ENCODE data around the gene RNASEH2C. TPM values are rescaled to one million over a fixed set of nuclear protein-coding genes. Genes with fewer than 3 reads are reported as not detected.
"Not testable (repeated sequence)": the region's sequence is repeated elsewhere in the genome, so short reads cannot be mapped to it uniquely, and the experiment has no call there.

RNASEH2C gene
- total RNA-seq, 1 donor from 2014 or later = 105 TPM

DNA sequence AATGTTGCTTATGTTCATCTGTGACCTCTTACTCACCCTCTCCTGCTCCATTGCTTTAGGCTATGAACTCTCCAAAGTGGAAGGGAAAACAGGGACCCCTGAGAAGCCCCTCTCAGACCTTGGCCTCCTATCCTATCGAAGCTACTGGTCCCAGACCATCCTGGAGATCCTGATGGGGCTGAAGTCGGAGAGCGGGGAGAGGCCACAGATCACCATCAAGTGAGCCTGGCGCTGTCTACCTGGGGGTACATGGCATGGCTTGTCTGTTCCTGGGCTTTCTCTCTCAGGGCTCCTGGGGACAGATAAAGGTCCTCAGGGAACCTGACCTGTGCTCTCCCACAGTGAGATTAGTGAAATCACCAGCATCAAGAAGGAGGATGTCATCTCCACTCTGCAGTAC, 2.1 kb downstream of the RNASEH2C start:
- intact Hi-C loops (cut with micrococcal nuclease) = loop anchor here (10.0 kb wide), 1 partner anchor 566 kb away; the partner anchor contains the start of gene YIF1A

DNA sequence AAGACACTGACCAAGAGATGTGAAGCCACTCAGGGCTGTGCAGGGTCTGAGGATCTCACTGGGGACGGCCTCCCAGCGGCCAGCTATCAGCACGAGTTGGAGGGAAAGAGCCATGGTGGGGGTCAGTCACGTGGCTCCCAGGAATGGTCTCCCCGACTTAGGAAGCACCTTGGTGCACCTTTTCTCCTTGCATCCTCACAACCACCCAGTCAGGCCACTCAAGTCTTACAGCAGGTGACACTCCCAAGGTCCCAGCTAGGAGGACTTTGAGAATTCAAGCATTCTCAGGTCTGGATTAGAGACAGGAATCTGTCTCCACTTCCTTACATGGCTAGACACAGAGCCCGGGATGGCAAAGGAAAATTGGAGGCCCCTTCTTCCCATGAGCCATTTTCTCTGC, 2.7 kb downstream of the RNASEH2C start:
- intact Hi-C loops (cut with micrococcal nuclease) = loop anchor here (10.0 kb wide), 1 partner anchor 567 kb away; the partner anchor contains the start of gene YIF1A

DNA sequence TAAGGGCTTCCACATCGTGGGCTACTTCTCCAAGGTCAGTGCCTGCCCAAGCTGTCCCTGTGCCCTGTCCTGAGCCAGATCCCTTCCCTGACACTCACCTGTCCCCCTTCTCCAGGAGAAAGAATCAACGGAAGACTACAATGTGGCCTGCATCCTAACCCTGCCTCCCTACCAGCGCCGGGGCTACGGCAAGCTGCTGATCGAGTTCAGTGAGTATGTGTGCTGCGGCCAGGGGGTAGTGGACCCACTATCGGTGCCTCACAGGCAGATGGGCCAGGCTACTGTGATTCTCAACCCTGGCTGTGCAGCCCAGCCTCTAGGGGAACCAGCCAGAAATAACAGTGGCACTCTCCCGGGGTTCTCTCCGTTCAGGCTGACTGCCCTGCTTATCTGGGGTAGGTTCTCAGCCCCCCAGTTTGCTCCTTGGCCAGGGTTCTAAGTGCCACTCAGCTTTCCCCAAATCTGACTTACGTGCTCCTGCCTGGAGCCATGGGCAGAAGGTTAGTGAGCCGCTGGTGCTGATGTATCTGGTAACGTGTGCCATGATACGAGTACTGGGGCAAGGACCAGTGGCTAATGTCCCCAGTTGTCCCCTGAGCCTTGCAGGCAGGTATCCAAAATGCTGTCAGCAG, 3.7 kb downstream of the RNASEH2C start:
- intact Hi-C loops (cut with micrococcal nuclease) = loop anchor here (10.0 kb wide), 1 partner anchor 568 kb away; the partner anchor contains the start of gene YIF1A

DNA sequence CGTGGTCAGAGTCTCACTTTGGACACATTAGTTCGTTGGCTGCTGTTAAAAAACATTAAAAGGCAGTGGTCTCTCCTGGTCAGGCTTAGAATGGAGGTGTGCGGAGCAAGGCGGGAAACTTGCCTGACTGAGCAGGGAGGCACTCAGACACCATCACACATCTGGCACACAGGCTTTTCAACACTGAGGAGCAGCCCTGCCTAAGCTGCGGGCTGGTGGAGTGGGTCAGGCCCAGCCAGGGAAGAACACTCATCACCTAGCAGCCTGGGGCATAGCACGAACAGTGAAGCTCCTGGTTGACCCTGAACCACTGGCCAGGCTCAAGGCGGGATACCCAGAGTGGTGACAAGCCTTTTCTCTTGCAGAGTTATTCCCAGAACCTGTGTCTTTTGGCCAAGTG, 4.3 kb downstream of the RNASEH2C start:
- intact Hi-C loops (cut with micrococcal nuclease) = loop anchor here (10.0 kb wide), 1 partner anchor 568 kb away; the partner anchor contains the start of gene YIF1A

DNA sequence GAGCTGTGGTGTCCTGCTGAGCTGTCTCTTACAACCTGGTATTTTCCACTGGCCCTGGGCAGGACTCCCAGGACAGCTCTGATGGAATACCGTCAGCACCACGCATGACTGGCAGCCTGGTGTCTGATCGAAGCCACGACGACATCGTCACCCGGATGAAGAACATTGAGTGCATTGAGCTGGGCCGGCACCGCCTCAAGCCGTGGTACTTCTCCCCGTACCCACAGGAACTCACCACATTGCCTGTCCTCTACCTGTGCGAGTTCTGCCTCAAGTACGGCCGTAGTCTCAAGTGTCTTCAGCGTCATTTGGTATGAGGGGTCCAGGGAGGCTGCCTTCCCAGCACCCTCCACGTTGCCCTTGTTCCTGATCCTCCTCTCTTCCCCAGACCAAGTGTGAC, 6.2 kb downstream of the RNASEH2C start:
- intact Hi-C loops (cut with micrococcal nuclease) = loop anchor here (5.0 to 10.0 kb wide), 5 partner anchors 52 to 570 kb away; partner anchors contain the start of genes AP5B1, FAM89B, FIBP and RELA

DNA sequence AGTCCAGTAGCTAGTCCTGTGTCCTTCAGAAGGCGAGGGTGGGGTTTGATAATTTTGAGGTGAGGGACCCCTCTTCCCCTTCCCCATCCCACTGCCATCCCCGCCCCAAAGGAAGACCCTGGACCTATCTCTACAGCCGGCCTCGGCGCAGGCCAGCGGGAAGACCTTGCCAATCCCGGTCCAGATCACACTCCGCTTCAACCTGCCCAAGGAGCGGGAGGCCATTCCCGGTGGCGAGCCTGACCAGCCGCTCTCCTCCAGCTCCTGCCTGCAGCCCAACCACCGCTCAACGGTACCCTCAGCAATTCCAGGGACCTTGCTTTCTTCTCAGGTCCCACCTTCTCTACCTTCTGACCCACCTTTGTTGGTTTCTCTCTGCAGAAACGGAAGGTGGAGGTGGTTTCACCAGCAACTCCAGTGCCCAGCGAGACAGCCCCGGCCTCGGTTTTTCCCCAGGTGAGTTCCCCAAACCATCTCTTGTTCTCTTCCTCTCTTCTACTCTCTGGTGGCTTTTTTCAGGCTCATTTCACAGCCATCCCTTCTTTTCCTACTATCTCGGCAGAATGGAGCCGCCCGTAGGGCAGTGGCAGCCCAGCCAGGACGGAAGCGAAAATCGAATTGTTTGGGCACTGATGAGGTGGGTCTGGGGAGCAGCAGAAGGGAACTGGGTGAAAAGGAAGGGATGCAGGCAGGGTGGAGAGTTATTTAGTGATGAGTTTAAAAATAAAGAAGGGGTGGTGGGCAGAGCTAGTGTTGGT, 7.2 kb downstream of the RNASEH2C start:
- intact Hi-C loops (cut with micrococcal nuclease) = loop anchor here (2.0 to 10.0 kb wide), 6 partner anchors 51 to 571 kb away; partner anchors contain the start of genes AP5B1, FAM89B, FIBP and RELA

DNA sequence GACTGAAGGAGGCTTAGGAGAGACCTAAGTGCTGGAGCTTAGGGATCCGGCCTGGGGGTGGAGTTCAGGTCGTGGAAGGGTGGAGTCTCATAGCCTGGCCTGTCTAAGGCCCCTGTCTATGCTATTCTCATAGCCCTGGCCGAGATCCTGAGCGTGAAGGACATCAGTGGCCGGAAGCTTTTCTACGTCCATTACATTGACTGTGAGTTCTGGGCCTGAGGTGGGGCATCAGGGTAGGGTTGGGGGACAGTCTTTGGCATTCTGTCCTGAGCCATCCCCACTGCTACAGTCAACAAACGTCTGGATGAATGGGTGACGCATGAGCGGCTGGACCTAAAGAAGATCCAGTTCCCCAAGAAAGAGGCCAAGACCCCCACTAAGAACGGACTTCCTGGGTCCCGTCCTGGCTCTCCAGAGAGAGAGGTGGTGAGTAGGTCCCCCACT, 7.9 kb downstream of the RNASEH2C start:
- intact Hi-C loops (cut with micrococcal nuclease) = loop anchor here (1.0 to 10.0 kb wide), 11 partner anchors 8 to 572 kb away; partner anchors contain the start of genes AP5B1, BANF1, CFL1 and EIF1AD

DNA sequence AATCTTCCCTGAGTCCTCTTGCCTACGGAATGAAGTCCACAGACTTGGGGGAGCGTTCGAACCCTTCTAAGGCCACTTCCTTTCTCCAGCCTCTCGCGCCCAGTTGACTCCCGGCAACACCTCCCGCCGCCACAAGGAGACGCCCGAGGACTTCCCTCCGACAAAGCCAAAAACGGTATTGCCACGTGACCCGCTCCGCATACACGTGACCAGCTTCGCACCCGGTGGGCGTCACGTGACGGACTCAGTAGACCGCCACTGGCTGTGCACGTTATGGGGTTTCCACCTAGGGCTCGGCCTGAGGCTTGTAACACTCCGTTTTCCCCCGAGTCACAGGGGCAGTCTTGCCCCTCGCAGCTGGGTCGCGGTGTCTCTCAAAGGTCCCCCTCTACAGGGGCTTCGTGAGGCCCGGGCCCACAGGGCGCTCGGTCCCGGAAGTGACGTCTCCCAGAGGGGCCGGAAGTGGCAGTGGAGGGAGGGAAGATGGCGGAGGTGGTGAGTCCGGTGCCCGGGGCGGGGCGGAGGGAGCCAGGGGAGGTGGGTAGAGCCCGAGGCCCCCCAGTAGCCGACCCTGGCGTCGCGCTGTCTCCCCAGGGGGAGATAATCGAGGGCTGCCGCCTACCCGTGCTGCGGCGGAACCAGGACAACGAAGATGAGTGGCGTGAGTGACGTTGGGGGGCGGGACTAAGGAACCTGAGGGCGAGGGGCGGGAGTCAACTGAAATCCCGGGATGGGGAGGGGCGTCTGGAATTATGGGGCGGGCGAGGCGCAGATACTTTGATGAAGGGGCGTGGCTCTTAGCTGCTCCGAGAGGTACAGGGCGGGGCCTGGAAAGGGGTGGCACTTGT, 8.6 kb downstream of the RNASEH2C start, which contains the start of gene KAT5:
Gene KAT5, plus strand, starts transcription at position 468 of the 848 bp plus-strand sequence. Its CDS starts 16 bp downstream, at position 484.
- intact Hi-C loops (cut with micrococcal nuclease) = loop anchor here (1.0 to 10.0 kb wide), 11 partner anchors 8 to 573 kb away; partner anchors contain the start of genes AP5B1, BANF1, CFL1 and EIF1AD

DNA sequence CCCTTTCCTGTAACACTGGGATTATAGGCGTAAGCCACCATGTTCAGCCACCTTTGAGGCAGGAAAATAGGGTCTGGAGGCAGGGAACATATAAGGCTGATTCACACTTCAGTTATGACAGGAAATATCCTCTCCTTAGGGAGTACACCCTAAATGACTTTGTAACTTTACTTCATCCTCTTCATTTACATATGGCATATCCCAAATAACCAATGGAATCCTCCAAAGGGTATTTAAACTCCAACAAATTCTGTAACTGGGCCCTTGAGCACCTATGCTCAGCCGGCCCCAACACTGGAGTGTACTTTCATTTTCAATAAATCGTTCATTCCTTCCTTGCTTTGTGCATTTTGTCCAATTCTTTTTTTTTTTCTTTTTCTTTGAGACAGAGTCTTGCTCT, 10.2 kb downstream of the RNASEH2C start:
- intact Hi-C loops (cut with micrococcal nuclease) = loop anchor here (5.0 to 10.0 kb wide), 5 partner anchors 48 to 574 kb away; partner anchors contain the start of genes AP5B1, FAM89B, FIBP and RELA

DNA sequence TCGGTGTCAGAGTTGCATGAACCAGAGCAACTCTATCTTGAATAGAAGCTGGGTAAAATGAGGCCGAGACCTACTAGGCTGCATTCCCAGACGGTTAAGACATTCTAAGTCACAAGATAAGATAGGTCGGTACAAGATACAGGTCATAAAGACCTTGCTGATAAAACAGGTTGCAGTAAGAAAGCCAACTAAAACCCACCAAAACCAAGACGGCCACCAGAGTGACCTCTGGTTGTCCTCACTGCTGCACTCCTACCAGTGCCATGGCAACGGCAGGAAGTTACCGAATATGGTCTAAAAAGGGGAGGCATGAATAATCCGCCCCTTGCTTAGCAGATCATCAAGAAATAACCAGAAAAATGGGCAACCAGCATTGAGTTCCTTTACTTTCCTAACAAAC, 10.9 kb downstream of the RNASEH2C start:
- intact Hi-C loops (cut with micrococcal nuclease) = loop anchor here (5.0 to 10.0 kb wide), 5 partner anchors 47 to 575 kb away; partner anchors contain the start of genes AP5B1, FAM89B, FIBP and RELA

DNA sequence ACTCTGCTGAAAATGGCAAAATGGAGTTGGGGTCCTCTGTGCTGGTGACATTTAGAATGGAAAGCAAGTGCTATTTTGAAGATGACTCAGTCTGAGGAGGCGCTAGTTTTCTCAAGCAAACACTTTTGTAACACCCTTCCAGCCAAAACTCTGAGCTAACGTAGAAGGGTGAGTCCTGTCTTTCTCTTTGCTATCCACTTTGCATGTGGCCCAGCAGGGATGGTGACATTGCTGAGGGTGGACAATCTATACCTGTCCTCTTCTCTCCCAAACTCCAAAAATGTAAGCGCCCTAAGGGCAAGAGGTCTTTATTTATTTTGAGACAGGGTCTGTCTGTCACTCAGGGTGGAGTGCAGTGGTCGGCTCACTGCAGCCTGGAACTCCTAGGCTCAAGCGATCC, 12.1 kb downstream of the RNASEH2C start:
- intact Hi-C loops (cut with micrococcal nuclease) = no loop called here

DNA sequence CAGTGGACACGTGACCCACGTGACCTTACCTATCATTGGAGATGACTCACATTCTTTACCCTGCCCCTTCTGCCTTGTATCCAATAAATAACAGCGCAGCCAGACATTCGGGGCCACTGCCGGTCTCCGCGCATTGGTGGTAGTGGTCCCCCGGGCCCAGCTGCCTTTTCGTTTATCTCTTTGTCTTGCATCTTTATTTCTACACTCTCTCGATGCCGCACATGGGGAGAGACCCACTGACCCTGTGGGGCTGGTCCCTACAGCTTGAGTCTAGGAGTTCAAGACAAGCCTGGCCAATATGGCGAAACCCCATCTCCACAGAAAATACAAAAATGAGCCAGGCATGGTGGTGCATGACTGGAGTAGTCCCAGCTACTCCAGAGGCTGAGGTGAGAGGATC, 13.6 kb downstream of the RNASEH2C start:
- intact Hi-C loops (cut with micrococcal nuclease) = not testable (repeated sequence)

DNA sequence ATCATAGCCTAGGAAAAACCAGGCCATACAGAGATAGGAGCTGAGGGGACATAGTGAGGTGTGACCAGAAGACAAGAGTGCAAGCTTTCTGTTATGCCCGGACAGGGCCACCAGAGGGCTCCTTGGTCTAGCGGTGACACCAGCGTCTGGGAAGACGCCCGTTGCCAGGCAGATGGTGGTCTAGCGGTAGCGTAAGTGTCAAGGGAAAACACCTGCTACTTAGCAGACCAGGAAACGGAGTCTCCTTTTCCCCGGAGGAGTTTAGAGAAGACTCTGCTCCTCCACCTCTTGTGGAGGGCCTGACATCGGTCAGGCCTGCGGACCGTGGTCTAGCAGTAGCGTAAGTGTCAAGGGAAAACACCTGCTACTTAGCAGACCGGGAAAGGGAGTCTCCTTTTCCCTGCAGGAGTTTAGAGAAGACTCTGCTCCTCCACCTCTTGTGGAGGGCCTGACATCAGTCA, 14.3 kb downstream of the RNASEH2C start:
- intact Hi-C loops (cut with micrococcal nuclease) = not testable (repeated sequence)

DNA sequence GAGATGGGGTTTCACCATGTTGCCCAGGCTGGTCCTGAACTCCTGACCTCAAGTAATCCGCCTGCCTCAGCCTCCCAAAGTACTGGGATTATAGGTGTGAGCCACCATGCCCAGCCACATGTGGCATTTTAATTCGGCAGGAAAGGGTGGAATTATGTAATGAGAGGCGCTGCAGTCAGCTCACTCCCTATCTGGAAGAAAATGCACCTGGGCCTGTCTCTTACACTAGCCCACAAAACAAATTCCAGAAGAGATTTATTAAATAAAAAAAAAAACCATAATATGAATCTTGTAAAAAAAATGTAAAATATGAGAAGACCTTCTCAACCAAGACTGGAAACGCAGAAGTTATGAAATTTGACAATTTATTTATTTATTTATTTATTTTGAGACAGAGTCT, 16.8 kb downstream of the RNASEH2C start:
- intact Hi-C loops (cut with micrococcal nuclease) = no loop called here

DNA sequence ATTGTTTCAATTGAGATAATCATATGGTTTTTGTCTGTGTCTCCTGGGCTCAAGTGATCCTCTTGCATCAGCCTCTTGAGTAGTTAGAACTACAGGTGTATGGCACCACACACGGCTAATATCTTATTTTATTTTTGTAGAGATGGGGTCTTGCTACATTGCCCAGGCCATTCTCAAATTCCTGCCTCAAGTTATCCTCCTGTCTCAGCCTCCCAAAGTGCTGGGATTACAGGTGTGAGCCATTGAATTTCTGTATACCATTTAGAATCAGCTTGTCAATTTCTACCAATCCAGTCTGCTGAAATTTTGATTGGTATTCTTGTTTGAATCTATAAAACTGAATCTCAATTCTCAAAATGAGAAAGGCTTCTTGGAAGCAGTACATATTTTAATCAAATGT, 18.9 kb downstream of the RNASEH2C start:
- intact Hi-C loops (cut with micrococcal nuclease) = no loop called here

DNA sequence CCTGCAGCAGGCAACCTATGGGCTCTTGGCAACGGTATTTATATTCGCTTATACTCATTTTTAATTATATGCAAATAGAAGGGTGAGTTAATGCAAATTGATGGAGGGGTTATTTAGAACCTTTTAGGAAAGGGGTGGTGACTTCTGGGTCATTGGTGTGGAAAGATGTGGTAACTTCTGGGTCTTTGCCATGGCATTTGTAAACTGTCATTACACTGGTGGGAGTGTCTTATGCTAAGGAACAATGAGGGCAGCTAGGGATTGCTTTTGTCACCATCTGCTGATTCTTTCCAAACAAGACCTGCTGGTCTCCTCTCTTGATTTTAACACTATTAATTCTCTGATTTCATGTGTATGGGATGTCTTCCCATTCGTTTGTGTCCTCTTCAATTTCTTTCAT, 20.2 kb downstream of the RNASEH2C start:
- intact Hi-C loops (cut with micrococcal nuclease) = no loop called here

DNA sequence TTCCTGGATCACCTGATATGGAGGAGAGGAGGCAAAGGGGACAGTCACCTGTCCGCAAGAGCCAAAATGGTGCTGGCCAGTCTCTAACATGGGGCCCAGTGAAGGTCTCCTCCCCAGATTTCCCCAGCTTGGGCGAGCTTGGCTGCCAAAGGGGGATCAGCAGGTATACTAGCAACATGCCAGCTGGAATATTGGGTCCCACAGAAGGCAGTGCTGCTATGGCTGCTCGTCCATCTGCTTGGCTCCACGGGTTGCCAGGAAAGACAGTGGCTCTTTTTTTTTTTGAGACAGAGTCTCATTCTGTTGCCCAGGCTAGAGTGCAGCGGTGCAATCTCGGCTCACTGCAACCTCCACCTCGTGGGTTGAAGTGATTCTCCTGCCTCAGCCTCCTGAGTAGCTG, 21.3 kb downstream of the RNASEH2C start:
- intact Hi-C loops (cut with micrococcal nuclease) = no loop called here

DNA sequence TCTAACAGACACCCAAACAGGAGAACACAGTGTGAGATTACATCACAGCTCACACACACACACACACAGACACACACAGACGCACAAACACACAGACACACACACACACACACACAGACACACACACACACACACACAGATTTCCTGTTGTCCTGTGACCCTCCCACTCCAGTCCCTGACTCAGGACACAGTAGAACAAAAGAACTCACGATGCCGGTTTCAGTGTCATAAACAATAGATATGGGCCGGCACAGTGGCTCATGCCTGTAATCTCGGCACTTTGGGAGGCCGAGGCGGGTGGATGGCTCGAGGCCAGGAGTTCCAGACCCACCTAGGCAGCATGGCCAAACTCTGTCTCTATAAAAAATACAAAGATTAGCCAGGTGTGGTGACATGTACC, 22.4 kb downstream of the RNASEH2C start:
- intact Hi-C loops (cut with micrococcal nuclease) = no loop called here

DNA sequence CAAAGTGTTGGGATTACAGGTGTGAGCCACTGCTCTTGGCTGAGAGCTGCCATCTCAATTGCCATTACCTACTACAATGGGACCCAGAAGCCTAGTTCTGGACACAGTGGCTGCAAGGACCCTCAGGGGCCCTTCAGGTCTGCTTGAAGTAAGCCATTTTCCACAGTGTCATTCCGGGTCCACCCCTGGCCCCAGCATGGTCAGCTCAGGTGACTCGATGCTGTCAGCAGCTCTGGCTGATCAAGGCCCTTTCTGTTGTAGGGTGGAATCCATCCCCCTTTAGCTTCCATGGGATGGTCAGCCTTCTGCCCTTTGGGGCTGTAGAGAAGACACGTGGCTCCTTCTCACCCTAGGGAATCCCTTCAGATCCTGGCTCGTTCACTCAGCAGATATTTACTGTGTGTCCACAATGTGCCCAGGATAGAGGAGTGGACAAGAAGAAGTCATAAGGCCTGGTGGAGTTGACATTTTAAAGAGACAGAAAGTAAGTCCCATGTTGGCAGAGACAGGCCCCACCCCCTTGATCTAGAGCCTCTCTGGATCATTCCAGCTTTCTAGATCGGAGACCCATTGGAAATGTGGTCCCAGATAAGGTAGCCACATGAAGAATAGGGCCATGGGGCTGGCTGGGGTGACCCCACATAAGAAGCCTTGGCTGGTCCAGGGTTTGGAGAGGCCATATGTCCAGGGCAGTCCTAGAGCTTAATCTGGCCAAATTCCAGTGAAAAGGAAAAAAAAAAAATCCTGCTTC, 23.6 kb downstream of the RNASEH2C start:
- intact Hi-C loops (cut with micrococcal nuclease) = no loop called here
